ENCODE data around the gene PPP3CA.

DNA sequence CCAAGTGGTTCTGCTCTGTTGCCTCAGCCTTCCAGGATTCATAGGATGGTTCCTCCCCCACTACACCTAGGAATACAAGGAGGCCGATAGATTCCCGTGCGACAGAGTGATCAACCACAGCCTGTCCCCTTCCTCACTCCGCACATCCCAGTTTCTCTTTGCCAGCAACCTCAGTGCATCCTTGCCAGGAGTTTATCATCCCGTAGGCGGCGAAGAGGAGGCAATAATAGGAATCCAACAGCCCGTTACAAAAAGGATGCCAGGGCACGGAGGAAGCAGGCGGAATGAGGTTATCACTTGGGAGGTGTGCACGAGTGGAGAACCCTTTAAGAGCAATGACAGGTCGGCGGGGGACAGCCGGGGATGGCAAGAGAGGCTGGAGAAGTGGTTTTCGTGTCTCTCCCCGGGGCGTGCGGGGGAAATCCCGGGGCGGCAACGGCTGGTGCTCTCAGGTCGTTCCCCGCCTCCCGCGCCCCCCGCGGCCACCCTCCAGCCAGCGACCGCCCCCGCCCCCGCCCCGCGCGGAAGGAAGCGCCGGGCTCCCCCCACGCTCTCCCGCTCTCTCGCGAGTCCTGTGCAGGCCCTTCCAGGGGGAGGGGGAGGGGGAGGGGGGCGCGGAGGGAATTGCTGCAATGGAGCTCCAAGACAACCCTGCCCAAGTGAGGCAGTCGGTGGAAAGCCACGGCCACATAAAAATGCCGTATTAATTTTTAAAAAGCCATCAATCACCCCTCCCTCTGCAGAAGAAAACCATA lies 1.6 kb downstream of the PPP3CA start:
- no peak for TF ChIP-seq EZH2 (IDR thresholded peaks at IDR 0.05; ENCODE audit: low read length)
- TF ChIP-seq, protein P1, sequence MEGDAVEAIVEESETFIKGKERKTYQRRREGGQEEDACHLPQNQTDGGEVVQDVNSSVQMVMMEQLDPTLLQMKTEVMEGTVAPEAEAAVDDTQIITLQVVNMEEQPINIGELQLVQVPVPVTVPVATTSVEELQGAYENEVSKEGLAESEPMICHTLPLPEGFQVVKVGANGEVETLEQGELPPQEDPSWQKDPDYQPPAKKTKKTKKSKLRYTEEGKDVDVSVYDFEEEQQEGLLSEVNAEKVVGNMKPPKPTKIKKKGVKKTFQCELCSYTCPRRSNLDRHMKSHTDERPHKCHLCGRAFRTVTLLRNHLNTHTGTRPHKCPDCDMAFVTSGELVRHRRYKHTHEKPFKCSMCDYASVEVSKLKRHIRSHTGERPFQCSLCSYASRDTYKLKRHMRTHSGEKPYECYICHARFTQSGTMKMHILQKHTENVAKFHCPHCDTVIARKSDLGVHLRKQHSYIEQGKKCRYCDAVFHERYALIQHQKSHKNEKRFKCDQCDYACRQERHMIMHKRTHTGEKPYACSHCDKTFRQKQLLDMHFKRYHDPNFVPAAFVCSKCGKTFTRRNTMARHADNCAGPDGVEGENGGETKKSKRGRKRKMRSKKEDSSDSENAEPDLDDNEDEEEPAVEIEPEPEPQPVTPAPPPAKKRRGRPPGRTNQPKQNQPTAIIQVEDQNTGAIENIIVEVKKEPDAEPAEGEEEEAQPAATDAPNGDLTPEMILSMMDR (optimal IDR thresholded peaks at IDR 0.05 in 1 of 3, IDR thresholded peaks at IDR 0.05 in 1 of 3, conservative IDR thresholded peaks at IDR 0.05 in 1 of 3; ENCODE audit: extremely low read depth in 1 of 3, insufficient read depth in 2 of 3, low read length in 3 of 3) = peak in 1 of 3 experiments; percentile 10
